ENCODE results near the gene CCDC152.

DNA sequence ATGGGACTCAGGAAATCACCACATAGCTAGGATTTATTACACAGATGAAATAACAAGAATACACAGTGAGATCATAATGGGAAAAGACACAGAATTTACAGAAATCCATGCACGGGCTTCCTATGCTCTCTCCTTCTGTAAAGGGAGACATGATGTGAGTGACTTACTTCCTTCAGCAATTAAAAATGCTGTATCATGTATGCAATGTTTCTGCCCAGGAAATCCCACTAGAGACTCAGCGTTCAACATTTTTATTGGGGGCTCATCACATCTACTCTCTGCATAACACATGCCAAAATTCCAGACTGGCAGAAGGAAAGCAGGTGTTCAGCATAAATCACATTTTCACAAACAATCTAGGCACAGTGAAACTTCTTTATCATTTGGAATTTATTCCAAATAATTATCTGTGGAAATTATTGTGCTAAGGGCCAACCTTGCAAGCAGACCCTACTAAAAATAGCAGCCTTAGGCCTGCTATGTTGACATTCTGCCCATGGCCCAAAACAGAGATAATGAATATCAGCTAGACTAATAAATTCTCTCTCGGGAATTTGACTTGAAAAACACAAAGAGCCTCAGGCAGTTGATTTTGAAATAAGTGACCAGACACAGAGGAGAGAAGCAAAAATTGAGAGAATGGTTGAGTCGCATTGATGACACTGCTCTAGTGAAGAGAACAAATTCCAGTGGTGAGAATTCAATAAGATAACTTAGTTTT, 86.5 kb downstream of the CCDC152 start:
- TF ChIP-seq, protein P1, sequence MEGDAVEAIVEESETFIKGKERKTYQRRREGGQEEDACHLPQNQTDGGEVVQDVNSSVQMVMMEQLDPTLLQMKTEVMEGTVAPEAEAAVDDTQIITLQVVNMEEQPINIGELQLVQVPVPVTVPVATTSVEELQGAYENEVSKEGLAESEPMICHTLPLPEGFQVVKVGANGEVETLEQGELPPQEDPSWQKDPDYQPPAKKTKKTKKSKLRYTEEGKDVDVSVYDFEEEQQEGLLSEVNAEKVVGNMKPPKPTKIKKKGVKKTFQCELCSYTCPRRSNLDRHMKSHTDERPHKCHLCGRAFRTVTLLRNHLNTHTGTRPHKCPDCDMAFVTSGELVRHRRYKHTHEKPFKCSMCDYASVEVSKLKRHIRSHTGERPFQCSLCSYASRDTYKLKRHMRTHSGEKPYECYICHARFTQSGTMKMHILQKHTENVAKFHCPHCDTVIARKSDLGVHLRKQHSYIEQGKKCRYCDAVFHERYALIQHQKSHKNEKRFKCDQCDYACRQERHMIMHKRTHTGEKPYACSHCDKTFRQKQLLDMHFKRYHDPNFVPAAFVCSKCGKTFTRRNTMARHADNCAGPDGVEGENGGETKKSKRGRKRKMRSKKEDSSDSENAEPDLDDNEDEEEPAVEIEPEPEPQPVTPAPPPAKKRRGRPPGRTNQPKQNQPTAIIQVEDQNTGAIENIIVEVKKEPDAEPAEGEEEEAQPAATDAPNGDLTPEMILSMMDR (IDR thresholded peaks at IDR 0.05), result no peak
- no peak for TF ChIP-seq POLR2A (IDR thresholded peaks at IDR 0.05)
